ENCODE results near the gene HACD4.

Gene HACD4

GRCh38 chr9:21031091-21031807, at the start of gene HACD4:
Gene HACD4, minus strand, starts transcription at chr9:21031640. Its CDS starts 50 bp downstream, at chr9:21031590.
- DNase-seq = peak; percentile 79

GRCh38 chr9:21080793-21081192, 49.4 kb upstream of the HACD4 start:
- DNase-seq = no peak

GRCh38 chr9:21078702-21079101, 47.3 kb upstream of the HACD4 start:
- DNase-seq = no peak

GRCh38 chr9:21077781-21078180, 46.3 kb upstream of the HACD4 start, which contains the start of gene IFNB1:
Gene IFNB1, minus strand, starts transcription at chr9:21077942. Its CDS starts 73 bp downstream, at chr9:21077869.
- no peak for DNase-seq

- no peak for DNase-seq
Observed at GRCh38 chr9:21075484-21075883, 44.0 kb upstream of the HACD4 start.

- no peak for DNase-seq
Observed at GRCh38 chr9:21070906-21071305, 39.5 kb upstream of the HACD4 start.

GRCh38 chr9:21070171-21070571, 38.7 kb upstream of the HACD4 start:
- DNase-seq = no peak

- peak; percentile 19 for DNase-seq
Observed at GRCh38 chr9:21060919-21061561, 29.6 kb upstream of the HACD4 start.

GRCh38 chr9:21056931-21057330, 25.5 kb upstream of the HACD4 start:
- DNase-seq = no peak

- DNase-seq = no peak
Observed at GRCh38 chr9:21053851-21054250, 22.4 kb upstream of the HACD4 start.

- no peak for DNase-seq
Observed at GRCh38 chr9:21047281-21047691, 15.8 kb upstream of the HACD4 start.

GRCh38 chr9:21043841-21044240, 12.4 kb upstream of the HACD4 start:
- DNase-seq = no peak

- DNase-seq = no peak
Observed at GRCh38 chr9:21042466-21042865, 11.0 kb upstream of the HACD4 start.

- DNase-seq = no peak
Observed at GRCh38 chr9:21039302-21039701, 7.9 kb upstream of the HACD4 start.

- no peak for DNase-seq
Observed at GRCh38 chr9:21037278-21037677, 5.8 kb upstream of the HACD4 start.

- no peak for DNase-seq
Observed at GRCh38 chr9:21031808-21032183, 356 bp upstream of the HACD4 start.

GRCh38 chr9:21030389-21031035, 928 bp downstream of the HACD4 start:
- DNase-seq = peak; percentile 86

- DNase-seq = no peak
Observed at GRCh38 chr9:21029661-21030060, 1.8 kb downstream of the HACD4 start.

GRCh38 chr9:21028466-21028865, 3.0 kb downstream of the HACD4 start:
- DNase-seq = peak; percentile 47

GRCh38 chr9:21027295-21027694, 4.1 kb downstream of the HACD4 start:
- DNase-seq = no peak

- no peak for DNase-seq
Observed at GRCh38 chr9:21023861-21024260, 7.6 kb downstream of the HACD4 start.

- no peak for DNase-seq
Observed at GRCh38 chr9:21018177-21018576, 13.3 kb downstream of the HACD4 start.

- no peak for DNase-seq
Observed at GRCh38 chr9:21016701-21017491, 14.5 kb downstream of the HACD4 start.

All from activated CD4-positive, alpha-beta T cell treated with anti-CD3 and anti-CD28 coated beads, Interleukin-2, amount 50 U/mL, for 16 hours (primary cell).